GM21529 (cell line): ENCODE data around the gene ZNF710.
"Not testable (repeated sequence)": the region's sequence is repeated elsewhere in the genome, so short reads cannot be mapped to it uniquely, and the experiment has no call there.

Experiments
- ATAC-seq: cut with Tn5 transposase; IDR thresholded peaks from one replicate; pipeline ENCODE4 v1.9.1; 2021; ENCODE audit not compliant: unreplicated experiment

Gene ZNF710

DNA sequence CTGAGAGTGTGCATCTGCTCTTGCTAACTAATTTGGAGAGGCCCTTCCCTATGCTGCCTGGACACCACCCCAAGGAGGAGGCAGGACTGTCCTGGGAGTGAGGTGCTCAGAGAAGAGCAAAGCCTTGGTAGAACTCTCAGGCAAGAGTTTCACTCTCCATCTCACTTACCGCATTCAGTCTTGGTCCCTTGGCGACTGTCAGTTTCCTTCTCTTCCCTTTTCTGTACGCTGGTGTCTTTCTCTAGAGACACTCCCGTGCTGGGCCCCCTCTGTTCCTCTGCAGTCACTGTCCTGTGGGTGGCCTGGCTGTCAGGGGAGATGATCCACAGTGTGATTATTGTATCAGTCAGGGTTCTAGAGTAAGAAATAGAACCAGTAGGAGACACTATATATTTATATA, 57.2 kb downstream of the ZNF710 start:
- ATAC-seq, result peak; percentile 40

DNA sequence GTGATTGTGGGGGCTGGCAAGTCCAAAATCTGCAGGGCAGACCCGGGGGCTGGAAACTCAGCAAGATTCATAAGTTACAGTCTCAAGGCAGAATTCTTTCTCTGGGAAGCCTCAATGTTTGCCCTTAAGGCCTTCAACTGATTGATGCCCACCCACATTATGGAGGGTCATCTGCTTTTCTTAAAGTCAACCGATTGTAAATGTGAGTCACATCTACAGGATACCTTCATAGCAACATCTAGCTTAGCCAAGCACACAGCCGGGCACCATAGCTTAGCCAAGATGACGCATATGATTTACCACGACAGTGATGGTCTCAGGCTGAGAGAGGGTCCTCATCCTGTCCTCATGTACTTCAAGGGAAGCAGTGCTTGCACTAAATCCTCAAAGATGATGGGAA, 57.7 kb downstream of the ZNF710 start:
- ATAC-seq, result no peak

DNA sequence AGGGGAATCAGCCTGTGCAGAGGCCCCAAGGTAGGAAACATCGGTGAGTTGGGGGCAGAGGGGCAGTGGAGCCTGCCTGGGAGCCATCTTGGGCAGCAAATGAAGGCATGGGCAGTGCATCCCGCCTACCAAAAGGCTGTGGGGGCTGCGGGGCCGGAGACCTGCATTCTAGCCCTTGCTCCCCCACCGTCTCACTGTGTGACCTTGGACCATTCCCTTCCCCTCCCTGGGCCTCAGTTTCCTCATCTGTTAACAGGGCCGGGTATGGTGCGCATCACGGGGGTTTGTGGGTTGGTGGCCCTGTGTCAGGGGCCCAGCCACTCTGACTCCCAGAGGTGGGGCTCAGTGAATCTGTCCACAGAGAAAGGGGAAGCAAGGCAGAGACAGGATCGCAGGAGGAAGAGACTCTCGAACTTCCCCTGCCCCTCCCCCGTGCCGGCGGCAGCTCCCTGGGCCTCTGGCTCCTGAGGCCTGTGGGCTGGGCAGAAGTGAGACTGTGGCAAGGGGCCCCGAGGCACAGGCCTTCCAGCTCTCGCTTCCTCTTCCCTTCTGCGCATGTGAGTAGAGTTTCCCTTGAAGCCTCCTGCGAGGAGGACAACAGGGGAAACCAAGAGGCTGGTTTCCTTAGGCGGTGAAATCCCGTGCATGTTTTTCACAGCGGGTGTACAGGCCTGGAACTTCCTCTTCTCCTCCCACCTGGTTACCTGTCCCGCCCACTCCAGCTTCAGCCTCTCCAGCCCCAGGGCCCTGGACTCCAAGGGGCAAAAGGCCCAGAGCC, 58.3 kb downstream of the ZNF710 start:
- ATAC-seq, result peak; percentile 84

DNA sequence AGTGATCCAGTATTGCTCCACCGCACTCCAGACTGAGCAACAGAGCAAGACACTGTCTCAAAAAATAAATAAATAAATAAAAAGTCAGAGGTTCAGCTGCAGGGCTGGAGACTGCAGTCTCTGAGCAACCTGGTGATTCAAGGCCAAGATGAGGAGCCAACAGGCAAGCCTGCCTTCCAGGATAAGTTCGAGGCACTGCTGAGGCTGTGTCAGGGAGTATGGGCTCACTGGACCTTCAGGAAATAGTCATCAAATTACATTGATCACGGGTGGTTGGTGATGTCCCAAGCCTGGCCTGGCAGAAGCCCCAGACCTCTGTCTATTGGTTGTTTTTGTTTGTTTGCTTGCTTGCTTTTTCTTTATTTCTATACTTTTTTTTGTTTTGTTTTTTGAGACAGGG, 59.7 kb downstream of the ZNF710 start:
- ATAC-seq, result no peak

DNA sequence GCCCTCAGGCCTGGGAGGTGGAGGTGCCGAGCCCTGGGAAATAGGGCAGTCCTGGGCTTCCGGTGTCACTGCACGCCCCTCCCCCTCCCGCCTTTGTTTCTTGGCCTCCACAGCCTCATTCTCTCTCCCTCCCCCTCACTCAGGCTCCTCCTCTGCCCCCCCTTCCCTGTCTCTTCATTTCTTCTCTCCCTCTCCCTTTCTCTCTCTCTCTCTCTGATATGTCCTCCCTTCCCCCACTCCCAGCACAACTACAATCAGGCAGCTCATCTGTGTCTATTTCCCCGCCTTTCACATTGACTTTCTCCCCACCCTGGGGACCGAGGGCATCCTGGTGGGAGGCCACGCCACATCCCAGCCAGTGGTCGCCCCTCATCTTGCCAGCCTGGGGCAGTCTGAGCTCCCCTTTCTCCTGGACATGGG, 60.9 kb downstream of the ZNF710 start:
- no peak for ATAC-seq

DNA sequence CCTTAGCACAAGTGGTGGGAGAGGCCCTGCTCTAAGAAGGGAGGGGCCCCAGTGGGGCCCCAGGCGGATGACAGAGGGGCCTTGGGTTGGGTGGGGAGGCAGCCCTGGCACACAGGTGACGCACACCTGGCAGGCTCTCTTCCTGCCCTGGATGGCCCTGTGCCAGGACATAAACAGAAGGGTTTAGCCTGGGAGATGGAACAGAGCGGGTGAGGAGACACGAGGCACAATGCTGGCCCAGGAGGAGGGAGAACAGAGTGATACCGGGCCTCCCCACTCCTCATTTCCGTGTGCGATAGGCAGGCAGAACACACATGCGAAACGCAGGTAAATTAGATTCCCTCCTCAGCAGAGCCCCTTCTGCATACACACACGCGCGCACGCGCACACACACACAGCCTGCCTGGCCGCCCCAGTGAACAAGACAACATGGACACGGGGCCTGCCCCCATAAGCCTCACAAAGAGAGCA, 61.4 kb downstream of the ZNF710 start:
- ATAC-seq, result no peak

DNA sequence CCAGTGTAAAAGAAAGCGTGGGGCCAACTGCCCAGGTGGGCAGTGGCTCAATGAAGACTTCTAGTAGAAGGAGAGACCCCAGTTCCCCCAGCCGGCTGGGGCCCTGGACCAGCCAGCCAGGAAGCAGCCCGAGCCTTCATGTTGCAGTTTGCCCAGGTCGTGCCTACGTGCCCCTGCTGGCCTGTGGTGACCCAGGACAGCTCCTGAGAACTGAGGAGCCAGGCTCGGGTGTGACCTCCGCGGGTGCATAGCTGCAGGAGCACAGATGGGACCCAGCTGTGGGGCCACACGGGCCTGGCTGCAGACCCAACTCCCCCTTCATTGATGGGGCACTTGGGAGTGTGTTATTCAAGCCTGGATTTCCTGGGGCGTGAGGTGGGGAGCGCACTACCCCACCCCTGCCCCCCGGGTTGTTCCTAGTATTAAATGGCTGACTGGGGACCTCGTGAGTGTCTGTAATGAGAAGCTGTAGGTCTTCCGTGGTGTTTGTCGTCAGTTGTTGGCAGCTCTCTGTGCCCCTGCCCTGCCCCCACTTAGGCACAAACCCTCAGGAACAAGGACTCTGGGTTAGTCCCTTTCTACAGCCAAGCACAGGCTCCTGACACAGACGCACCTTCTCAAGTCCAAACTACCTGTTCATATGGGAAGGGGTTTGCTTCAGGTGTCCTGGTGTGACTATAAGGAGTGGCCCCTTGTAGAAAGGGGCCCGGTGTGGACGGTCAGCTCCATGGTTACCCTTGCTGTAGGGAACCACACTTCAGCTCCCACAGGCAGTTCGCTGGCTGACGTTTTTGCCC, 62.0 kb downstream of the ZNF710 start:
- ATAC-seq, result no peak

DNA sequence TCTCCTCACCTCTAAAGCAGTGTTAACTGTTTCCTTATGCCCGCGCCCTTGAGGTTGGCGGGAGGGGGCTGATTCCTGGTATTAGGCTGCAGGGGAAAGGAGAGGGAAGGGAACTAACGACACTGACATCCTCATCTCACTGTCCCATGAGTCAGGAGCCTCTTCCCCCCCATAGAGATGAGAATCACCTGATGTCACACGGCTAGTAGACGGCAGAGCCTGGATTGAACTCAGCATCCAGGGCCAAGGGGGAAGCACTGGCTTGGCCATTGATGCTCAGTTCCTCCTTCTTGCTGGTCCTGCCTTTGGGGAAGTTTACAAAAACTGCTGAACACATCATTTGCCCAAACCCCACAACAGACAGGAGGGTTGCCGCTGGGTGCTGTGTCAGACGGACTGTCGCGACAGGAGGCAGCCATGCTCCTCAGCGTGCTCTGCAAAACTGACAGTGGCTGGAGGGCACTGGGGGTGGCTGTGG, 62.7 kb downstream of the ZNF710 start:
- no peak for ATAC-seq

DNA sequence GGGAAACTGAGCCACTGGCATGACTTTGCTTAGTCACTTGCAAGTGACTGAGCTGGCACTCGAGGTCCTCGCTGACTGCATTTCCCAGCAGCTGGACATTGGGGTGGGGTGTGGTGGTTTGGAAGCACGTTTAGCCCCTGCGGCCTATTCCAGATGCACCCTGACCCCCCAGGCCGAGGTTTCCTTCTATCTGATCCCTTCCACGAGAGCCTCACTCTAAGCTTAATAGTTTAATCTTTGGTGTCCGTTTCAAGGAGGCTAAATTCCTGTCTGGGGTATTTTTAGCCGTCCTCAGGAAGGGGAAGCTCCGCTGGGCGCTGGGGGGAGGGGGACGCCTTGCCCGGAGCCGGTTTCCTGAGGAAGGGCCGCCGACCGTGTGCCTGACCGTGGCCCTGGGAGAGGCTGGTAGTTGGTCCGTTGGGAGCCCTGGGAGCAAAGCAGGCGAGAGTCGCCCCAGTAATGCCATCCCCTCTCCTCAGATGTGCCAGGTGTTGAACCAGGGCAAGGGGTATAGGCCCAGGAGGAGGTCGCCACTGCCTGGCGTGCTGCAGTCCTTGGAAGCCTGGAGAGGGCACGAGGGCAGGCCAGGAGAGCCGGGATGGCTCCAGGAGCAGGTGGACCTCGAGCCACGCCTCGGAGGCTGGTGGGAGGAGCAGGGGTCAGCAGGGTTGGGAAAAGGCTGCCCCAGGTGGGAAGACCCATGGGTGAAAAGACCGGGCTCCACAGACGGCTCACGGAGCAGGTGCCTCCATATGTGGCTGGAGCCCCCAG, 64.0 kb downstream of the ZNF710 start:
- no peak for ATAC-seq

DNA sequence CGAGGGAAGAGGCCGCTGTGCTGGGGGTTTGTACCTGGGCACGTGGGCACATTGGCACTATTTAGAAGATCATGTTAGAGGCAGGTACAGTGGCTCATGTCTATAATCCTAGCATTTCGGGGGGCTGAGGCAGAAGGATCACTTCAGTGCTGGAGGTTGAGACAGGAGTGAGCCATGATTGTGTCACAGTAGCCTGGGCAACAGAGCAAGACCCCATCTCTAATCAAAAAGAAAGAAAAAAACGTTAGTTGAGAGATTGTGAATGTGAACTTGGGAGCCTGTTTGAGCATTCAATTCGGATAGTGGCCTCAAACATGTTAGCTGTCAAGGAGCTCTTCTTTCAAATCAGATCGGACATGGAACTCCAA, 64.5 kb downstream of the ZNF710 start:
- ATAC-seq, result no peak

DNA sequence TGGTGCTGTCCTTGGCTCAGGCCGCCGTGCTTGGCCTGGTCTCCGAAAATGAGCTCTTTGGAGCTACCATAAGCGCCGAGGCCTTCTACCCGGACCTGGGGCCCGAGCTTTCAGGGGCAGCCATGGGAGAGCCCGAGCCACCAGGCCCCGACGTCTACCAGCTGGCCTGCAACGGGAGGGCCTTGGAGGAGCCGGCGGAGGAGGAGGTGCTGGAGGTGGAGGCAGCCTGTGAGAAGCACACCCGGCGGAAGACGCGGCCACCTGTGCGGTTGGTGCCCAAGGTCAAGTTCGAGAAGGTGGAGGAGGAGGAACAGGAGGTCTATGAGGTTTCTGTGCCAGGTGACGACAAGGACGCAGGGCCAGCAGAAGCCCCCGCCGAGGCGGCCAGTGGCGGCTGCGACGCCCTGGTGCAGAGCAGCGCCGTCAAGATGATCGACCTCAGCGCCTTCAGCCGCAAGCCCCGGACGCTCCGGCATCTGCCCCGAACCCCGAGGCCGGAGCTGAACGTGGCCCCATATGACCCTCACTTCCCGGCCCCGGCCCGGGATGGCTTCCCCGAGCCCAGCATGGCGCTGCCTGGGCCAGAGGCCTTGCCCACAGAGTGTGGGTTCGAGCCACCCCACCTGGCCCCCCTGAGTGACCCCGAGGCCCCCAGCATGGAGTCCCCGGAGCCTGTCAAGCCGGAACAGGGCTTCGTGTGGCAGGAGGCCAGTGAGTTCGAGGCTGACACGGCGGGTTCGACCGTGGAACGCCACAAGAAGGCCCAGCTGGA, 66.2 kb downstream of the ZNF710 start:
- ATAC-seq, result no peak

DNA sequence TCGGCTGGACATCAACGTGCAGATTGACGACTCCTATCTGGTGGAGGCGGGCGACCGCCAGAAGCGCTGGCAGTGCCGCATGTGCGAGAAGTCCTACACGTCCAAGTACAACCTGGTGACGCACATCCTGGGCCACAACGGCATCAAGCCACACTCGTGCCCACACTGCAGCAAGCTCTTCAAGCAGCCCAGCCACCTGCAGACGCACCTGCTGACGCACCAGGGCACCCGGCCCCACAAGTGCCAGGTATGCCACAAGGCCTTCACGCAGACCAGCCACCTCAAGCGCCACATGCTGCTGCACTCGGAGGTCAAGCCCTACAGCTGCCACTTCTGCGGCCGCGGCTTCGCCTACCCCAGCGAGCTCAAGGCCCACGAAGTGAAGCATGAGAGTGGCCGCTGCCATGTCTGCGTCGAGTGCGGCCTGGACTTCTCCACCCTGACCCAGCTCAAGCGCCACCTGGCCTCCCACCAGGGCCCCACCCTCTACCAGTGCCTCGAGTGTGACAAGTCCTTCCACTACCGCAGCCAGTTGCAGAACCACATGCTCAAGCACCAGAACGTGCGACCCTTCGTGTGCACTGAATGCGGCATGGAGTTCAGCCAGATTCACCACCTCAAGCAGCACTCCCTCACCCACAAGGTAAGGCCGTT, 67.0 kb downstream of the ZNF710 start:
- ATAC-seq, result no peak

DNA sequence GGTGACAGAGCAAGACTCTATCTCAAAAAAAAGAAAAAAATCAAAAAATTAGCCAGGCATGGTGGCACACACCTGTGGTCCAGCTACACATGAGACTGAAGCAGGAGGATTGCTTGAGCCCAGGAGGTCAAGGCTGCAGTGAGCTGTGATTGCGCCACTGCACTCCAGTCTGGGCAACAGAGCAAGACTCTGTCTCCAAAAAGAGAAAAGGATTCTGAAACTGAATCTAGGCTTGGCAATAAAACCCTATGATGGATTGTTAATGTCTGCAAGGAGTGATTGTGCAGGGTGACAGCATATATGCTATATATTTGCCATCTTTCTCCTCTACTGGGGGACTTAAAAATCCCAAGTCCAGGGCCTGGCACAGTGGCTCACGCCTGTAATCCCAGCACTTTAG, 69.5 kb downstream of the ZNF710 start:
- not testable (repeated sequence) for ATAC-seq

DNA sequence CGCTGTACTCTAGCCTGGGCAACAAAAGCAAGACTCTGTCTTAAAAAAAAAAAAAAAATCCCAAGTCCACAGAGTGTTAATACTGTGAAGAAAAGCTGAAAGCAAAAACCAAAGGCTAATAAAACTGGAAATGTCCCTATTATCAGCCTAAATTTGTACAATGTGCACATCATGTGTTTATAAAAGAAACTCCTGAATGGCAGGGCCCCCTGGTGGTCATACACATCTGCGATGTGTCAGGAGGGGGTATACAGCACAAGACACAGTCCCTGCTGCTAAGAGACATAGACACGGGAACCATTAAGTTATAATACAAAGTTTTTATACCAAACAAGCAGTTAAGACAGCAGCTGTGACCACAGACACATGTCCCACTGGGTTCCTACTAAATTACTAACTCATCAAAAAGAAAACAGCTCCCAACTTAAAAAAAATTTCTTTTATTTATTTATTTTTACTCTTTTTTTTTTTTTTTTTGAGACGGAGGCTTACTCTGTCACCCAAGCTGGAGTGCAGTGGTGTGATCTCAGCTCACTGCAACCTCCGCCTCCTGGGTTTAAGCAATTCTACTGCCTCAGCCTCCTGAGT, 70.2 kb downstream of the ZNF710 start:
- peak; percentile 75 for ATAC-seq

DNA sequence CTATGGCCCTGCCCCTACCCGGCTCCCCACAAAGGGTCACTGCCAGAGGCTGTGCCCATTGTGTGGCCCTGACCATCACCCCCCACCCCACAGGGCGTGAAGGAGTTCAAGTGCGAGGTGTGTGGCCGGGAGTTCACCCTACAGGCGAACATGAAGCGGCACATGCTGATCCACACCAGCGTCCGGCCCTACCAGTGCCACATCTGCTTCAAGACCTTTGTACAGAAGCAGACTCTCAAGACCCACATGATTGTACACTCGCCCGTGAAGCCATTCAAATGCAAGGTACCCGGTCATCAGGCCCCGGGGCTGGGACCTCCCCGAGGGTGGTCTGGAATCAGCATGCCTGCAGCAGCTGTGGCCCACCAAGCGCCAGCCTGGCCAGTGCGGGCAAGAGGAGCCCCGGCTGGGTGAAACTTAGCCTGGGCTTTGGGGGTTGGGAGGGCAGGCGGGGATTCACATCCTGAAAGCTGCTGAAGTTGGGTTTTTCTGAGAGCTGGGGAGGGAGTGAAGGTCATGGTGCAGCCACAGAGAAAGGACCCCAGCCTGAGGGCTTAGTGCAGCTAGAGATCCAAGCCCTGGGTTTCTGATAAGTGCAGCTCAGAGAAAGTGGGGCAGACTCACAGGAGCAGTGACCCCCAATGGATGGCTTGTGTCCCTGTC, 72.0 kb downstream of the ZNF710 start:
- no peak for ATAC-seq

DNA sequence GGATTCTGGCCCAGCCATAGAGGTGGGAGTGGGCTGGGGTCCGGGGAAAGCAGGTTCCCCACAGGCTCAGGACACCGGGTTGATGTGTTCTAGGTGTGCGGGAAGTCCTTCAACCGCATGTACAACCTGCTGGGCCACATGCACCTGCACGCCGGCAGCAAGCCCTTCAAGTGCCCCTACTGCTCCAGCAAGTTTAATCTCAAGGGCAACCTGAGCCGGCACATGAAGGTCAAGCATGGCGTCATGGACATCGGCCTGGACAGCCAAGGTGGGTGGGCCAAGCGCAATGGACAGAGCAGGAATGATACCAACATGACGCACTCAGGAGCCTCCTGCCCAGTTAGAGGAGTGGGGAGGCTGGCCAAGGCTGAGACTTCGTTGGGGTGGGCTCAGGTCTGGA, 72.9 kb downstream of the ZNF710 start:
- ATAC-seq, result no peak

DNA sequence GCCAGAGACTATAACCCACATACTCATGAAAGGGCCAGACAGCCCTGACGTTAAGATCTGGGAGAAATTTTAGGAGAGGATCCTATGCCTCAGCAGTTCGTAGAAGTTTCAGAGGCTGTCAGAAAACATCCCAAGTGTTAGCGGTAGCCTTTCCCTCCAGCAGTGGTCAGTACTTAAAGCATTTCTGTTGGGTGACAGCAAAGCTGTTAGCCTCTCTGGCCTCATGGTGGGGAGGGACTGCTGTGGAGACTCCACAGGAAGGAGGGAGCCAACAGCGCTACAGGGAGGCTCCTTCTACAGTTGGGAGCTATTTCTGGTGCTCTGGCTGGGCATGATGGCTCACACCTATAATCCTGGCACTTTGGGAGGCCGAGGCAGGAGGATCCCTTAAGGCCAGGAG, 73.8 kb downstream of the ZNF710 start:
- no peak for ATAC-seq

DNA sequence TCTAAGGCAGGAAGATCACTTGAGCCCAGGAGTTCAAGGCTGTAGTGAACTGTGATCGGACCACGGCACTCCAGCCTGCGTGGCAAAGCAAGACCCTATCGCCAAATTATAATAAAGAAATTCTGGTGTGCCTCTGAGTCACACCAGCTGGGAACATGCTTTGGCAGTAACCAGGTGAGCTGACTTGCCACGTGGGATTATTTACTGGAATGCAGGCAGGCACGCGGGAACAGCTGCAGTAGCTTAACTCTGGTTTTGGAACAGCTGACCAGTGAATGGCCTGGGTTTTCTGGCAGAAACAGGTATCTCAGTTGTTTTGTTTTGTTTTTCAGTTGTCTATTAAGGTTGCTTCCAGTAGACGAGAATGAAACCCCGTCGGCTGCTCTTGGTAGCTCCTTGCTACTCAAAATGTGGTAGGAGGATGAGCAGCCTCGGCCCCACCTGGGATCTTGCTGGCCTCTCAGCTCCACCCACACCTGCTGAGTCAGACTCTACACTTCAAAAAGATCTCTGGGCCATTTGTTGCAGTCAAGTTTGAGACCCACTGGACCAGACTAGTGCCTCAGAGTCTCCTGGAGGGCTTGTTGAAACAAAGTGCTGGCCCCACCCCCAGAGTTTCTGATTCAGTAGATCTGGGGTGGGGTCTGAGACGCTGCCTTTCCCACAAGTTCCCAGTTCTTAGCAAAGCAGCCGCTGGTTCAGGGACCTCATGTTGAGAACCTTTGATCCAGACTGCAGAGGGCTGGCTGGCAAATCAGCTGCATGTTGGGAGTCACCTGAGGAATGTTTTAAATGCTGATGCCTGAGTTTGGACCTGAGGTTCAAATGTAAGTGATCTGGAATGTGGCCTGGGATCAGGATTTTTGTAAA, 74.5 kb downstream of the ZNF710 start:
- no peak for ATAC-seq
